IPS DF 4.7 (cell line): ENCODE measurements around the gene NCOA7.
"Not testable (repeated sequence)": the region's sequence is repeated elsewhere in the genome, so short reads cannot be mapped to it uniquely, and the experiment has no call there.

Experiments
- DNase-seq: peaks from one replicate; pipeline ENCODE4 v3.0.0-alpha.2; 2013; ENCODE audit warnings: low spot score; ENCODE audit errors: extremely low read depth

Gene NCOA7

GRCh38 chr6:125918681-125919566, 128.2 kb downstream of the NCOA7 start:
- DNase-seq, result no peak

- DNase-seq, result no peak
Measured at GRCh38 chr6:125919618-125920017, 128.9 kb downstream of the NCOA7 start.

- DNase-seq, result no peak
Measured at GRCh38 chr6:125922322-125922860, 131.6 kb downstream of the NCOA7 start.

- DNase-seq, result no peak
Measured at GRCh38 chr6:125923366-125923877, 132.7 kb downstream of the NCOA7 start.

- DNase-seq, result no peak
Measured at GRCh38 chr6:125924169-125924568, 133.4 kb downstream of the NCOA7 start.

GRCh38 chr6:125924697-125925358, 134.1 kb downstream of the NCOA7 start:
- DNase-seq, result no peak

GRCh38 chr6:125926711-125927110, 136.0 kb downstream of the NCOA7 start:
- DNase-seq, result no peak

- no peak for DNase-seq
Measured at GRCh38 chr6:125927761-125928160, 137.0 kb downstream of the NCOA7 start.

- DNase-seq, result no peak
Measured at GRCh38 chr6:125930765-125931418, 140.1 kb downstream of the NCOA7 start.

- no peak for DNase-seq
Measured at GRCh38 chr6:125931733-125932450, 141.1 kb downstream of the NCOA7 start.

- no peak for DNase-seq
Measured at GRCh38 chr6:125932451-125932795, 141.7 kb downstream of the NCOA7 start.

GRCh38 chr6:125935520-125935919, 144.8 kb downstream of the NCOA7 start:
- DNase-seq, result not testable (repeated sequence)

GRCh38 chr6:125939026-125939425, 148.3 kb downstream of the NCOA7 start:
- DNase-seq, result no peak

GRCh38 chr6:125939791-125940190, 149.0 kb downstream of the NCOA7 start:
- DNase-seq, result no peak

- DNase-seq, result no peak
Measured at GRCh38 chr6:125940247-125941041, 149.7 kb downstream of the NCOA7 start.

- DNase-seq, result no peak
Measured at GRCh38 chr6:125942672-125943527, 152.1 kb downstream of the NCOA7 start.

- no peak for DNase-seq
Measured at GRCh38 chr6:125943528-125944433, 153.0 kb downstream of the NCOA7 start.

- DNase-seq, result no peak
Measured at GRCh38 chr6:125944434-125944816, 153.7 kb downstream of the NCOA7 start.
